ENCODE results near the gene RIPPLY3. TPM values are rescaled to one million over a fixed set of nuclear protein-coding genes. Genes with fewer than 3 reads are reported as not detected.
A peak's percentile ranks its signal among the peaks of the same experiment; 100 is the strongest.
"Not testable (repeated sequence)": the region's sequence is repeated elsewhere in the genome, so short reads cannot be mapped to it uniquely, and the experiment has no call there.

RIPPLY3 gene
- total and polyA plus RNA-seq, 4 donors: 0.08 to 0.21 (median 0.13) TPM; not detected in 1

DNA sequence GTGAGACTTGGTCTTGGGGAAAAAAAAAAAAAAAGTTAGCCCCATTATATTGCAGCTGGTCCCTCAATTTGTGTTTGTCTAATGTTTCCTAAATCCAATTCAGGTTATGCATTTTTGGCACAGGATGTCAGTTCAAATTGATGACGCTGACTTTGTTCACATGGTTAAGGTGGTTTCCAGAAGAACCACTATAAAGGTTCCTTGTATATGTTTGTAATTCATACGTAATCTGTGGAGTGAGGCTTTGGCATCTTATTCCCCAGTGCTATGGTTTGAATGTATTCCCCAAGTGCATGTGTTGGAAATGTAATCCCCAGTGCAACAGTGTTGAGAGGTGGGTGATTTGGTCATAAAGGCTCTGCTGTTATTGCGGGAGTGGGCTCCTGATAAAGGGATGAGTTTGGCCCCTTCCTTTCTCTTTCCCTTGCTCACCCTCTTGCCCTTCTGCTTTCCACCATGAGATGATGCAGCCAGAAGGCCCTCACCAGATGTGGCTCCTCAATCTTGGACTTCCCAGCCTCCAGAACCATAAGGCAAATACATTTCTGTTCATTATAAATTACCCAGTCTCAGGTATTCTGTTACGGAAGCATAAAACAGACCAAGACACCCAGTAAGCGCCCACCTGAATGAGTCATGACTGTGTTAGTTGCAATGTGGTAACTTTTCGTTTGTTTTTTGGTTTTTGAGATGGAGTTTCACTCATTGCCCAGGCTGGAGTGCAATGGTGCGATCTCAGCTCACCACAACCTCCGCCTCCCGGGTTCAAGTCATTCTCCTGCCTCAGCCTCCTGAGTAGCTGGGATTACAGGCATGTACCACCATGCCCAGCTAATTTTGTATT lies 20.5 kb upstream of the RIPPLY3 start:
- Histone ChIP-seq H3K36me3 (ENCODE audit: control insufficient read depth in 4 of 4, insufficient read depth in 3 of 4, low read depth in 1 of 4, low read length in 3 of 4) (no peaks in the 10 kb centered on the region), H3K27me3 (ENCODE audit: control insufficient read depth in 4 of 4, insufficient read depth in 4 of 4, low read length in 3 of 4) (no peaks in the 10 kb centered on the region), H3K9ac (ENCODE audit: low read depth in 1 of 2, low read length in 2 of 2) (no peak overlapping the region), H3K9me3 (ENCODE audit: control insufficient read depth in 4 of 4, low read length in 3 of 4) (no peaks in the 10 kb centered on the region), H3K4me1 (ENCODE audit: control insufficient read depth in 4 of 4, insufficient read depth in 4 of 4, low read length in 3 of 4) (peaks cover 4 to 19% (median 12%) of the 10 kb centered on the region in 4 donors), H3K27ac (ENCODE audit: low read depth in 1 of 2, low read length in 2 of 2) (no peak overlapping the region), H3K4me3 (ENCODE audit: low read depth in 1 of 3, low read length in 3 of 3) (no peak overlapping the region)
- no peak for DNase-seq (ENCODE audit: low spot score)
- TF ChIP-seq TAF1 (conservative IDR thresholded peaks at IDR 0.05) (no peak), EGR1 (IDR thresholded peaks at IDR 0.05; ENCODE audit: low read depth in 2 of 2) (no peak), NR2F2 (IDR thresholded peaks at IDR 0.05) (no peak), FOXA1 (IDR thresholded peaks at IDR 0.05) (no peak)
- WGBS: 75% methylated on average over 9 of the region's 9 CpGs

DNA sequence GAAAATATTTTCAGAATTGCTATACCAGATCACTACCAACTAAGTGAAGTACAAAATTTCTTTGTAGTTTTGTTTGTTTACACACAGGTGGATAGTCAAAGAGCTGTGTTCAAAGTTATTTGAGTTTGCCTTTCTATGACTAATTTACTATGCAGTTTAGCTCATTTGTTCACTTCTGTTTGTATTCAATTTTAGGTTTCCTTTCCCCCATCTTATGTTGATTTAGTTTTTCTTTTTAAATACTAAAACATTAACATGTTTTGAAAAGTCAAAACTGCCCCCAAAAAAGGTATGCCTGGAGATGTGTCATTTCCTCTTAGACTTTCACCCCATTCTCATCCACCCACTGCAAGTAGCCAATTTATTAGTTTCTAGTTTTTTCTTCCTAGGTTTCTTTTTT lies 18.7 kb upstream of the RIPPLY3 start:
- Histone ChIP-seq H3K4me1 (ENCODE audit: control insufficient read depth in 4 of 4, insufficient read depth in 4 of 4, low read length in 3 of 4) (peaks cover 4 to 17% (median 11%) of the 10 kb centered on the region in 4 donors), H3K9me3 (ENCODE audit: control insufficient read depth in 4 of 4, low read length in 3 of 4) (no peaks in the 10 kb centered on the region), H3K9ac (ENCODE audit: low read depth in 1 of 2, low read length in 2 of 2) (peak overlapping the region in 1 of 2 donors; percentile 28), H3K27me3 (ENCODE audit: control insufficient read depth in 4 of 4, insufficient read depth in 4 of 4, low read length in 3 of 4) (no peaks in the 10 kb centered on the region), H3K4me3 (ENCODE audit: low read depth in 1 of 3, low read length in 3 of 3) (no peak overlapping the region), H3K27ac (ENCODE audit: low read depth in 1 of 2, low read length in 2 of 2) (peak overlapping the region; percentile 49 to 69), H3K36me3 (ENCODE audit: control insufficient read depth in 4 of 4, insufficient read depth in 3 of 4, low read depth in 1 of 4, low read length in 3 of 4) (no peaks in the 10 kb centered on the region)
- TF ChIP-seq JUND (IDR thresholded peaks at IDR 0.05): no peak
- TF ChIP-seq HNF4A (conservative IDR thresholded peaks at IDR 0.05): peak; percentile 12 to 44
- DNase-seq (ENCODE audit: low spot score): no peak

GRCh38 chr21:36988536-36988935 lies 18.0 kb upstream of the RIPPLY3 start:
- no peaks in the 10 kb centered on the region for H3K36me3 ChIP-seq (ENCODE audit: control insufficient read depth in 4 of 4, insufficient read depth in 3 of 4, low read depth in 1 of 4, low read length in 3 of 4)
- WGBS: 83% methylated on average over 4 of the region's 4 CpGs
- DNase-seq (ENCODE audit: low spot score): no peak
- no peaks in the 10 kb centered on the region for H3K9me3 ChIP-seq (ENCODE audit: control insufficient read depth in 4 of 4, low read length in 3 of 4)
- peaks cover 4 to 17% (median 11%) of the 10 kb centered on the region in 4 donors for H3K4me1 ChIP-seq (ENCODE audit: control insufficient read depth in 4 of 4, insufficient read depth in 4 of 4, low read length in 3 of 4)
- peak overlapping the region; percentile 49 to 69 for H3K27ac ChIP-seq (ENCODE audit: low read depth in 1 of 2, low read length in 2 of 2)
- TF ChIP-seq SP1 (IDR thresholded peaks at IDR 0.05) (no peak), YY1 (IDR thresholded peaks at IDR 0.05) (no peak), HNF4A (conservative IDR thresholded peaks at IDR 0.05) (no peak)
- H3K4me3 ChIP-seq (ENCODE audit: low read depth in 1 of 3, low read length in 3 of 3): no peak overlapping the region
- no peaks in the 10 kb centered on the region for H3K27me3 ChIP-seq (ENCODE audit: control insufficient read depth in 4 of 4, insufficient read depth in 4 of 4, low read length in 3 of 4)
- H3K9ac ChIP-seq (ENCODE audit: low read depth in 1 of 2, low read length in 2 of 2): peak overlapping the region in 1 of 2 donors; percentile 28

DNA sequence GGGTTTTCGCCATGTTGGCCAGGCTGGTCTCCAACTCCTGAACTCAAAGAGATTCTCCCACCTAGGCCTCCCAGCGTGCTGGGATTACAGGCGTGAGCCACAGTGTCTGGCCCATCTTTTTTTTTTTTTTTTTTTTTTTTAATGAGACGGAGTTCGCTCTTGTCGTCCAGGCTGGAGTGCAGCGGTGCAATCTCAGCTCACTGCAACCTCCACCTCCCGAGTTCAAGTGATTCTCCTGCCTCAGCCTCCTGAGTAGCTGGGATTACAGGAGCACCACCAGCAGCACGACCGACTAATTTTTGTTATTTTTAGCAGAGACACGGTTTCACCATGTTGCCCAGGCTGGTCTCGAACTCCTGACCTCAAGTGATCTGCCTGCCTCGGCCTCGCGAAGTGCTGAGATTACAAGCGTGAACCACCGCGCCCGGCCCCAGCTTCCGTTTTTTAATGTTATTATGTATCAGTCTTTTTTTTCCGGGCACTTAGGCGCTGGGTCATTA lies 17.3 kb upstream of the RIPPLY3 start:
- H3K27ac ChIP-seq (ENCODE audit: low read depth in 1 of 2, low read length in 2 of 2): peak overlapping the region; percentile 82 to 96
- not testable (repeated sequence) for H3K27me3 ChIP-seq (ENCODE audit: control insufficient read depth in 4 of 4, insufficient read depth in 4 of 4, low read length in 3 of 4); H3K36me3 ChIP-seq (ENCODE audit: control insufficient read depth in 4 of 4, insufficient read depth in 3 of 4, low read depth in 1 of 4, low read length in 3 of 4); DNase-seq (ENCODE audit: low spot score); H3K9me3 ChIP-seq (ENCODE audit: control insufficient read depth in 4 of 4, low read length in 3 of 4)
- H3K9ac ChIP-seq (ENCODE audit: low read depth in 1 of 2, low read length in 2 of 2): peak overlapping the region in 1 of 2 donors; percentile 11
- 45% methylated on average over 22 of the region's 22 CpGs for WGBS
- peaks cover 4 to 17% (median 11%) of the 10 kb centered on the region in 4 donors for H3K4me1 ChIP-seq (ENCODE audit: control insufficient read depth in 4 of 4, insufficient read depth in 4 of 4, low read length in 3 of 4)
- peak overlapping the region in 2 of 3 donors; percentile 37 to 66 for H3K4me3 ChIP-seq (ENCODE audit: low read depth in 1 of 3, low read length in 3 of 3)
